Muscle of arm (tissue), 12 donors: Measurements from ENCODE around the gene THADA. TPM values are rescaled to one million over a fixed set of nuclear protein-coding genes. Genes with fewer than 3 reads are reported as not detected.

ENCODE experiments used
- DNase-seq: peaks from one replicate; pipeline ENCODE4 v3.0.0-alpha.2; 2013
- polyA plus RNA-seq, 12 donors: library from polyadenylated mRNA; unstranded; fragments of 120-200 nt; gene quantifications; one replicate each; pipeline ENCODE4 v1.2.1, GENCODE V29; 2013; ENCODE audit not compliant: insufficient read length in 12 of 12

The THADA gene
- polyA plus RNA-seq, 12 donors: 15.4 to 40.4 (median 21.8) TPM; not detected in 1

GRCh38 chr2:43469713-43470112 is 126.1 kb downstream of the THADA start:
- no peak for DNase-seq

- no peak for DNase-seq
Observed at GRCh38 chr2:43469094-43469493, 126.7 kb downstream of the THADA start.

- no peak for DNase-seq
Observed at GRCh38 chr2:43467891-43468290, 127.9 kb downstream of the THADA start.

- DNase-seq: no peak
Observed at GRCh38 chr2:43465234-43465633, 130.6 kb downstream of the THADA start.

GRCh38 chr2:43464590-43464989 is 131.2 kb downstream of the THADA start:
- no peak for DNase-seq

- DNase-seq: no peak
Observed at GRCh38 chr2:43462866-43463641, 132.8 kb downstream of the THADA start.

GRCh38 chr2:43461453-43462073 is 134.3 kb downstream of the THADA start:
- no peak for DNase-seq

GRCh38 chr2:43460611-43461365 is 135.1 kb downstream of the THADA start:
- DNase-seq: no peak

- DNase-seq: peak; percentile 38
Observed at GRCh38 chr2:43460174-43460546, 135.7 kb downstream of the THADA start.

GRCh38 chr2:43459446-43460173 is 136.2 kb downstream of the THADA start:
- DNase-seq: no peak

GRCh38 chr2:43458014-43458628 is 137.7 kb downstream of the THADA start:
- DNase-seq: no peak

GRCh38 chr2:43455731-43456642 is 139.9 kb downstream of the THADA start:
- no peak for DNase-seq

GRCh38 chr2:43455296-43455695 is 140.5 kb downstream of the THADA start:
- no peak for DNase-seq

GRCh38 chr2:43454791-43455190 is 141.0 kb downstream of the THADA start:
- no peak for DNase-seq

GRCh38 chr2:43453179-43454170 is 142.4 kb downstream of the THADA start:
- DNase-seq: peak; percentile 66

- no peak for DNase-seq
Observed at GRCh38 chr2:43452318-43452731, 143.5 kb downstream of the THADA start.

GRCh38 chr2:43450617-43451016 is 145.2 kb downstream of the THADA start:
- DNase-seq: no peak

GRCh38 chr2:43448822-43449110 is 147.1 kb downstream of the THADA start:
- no peak for DNase-seq
